Middle frontal gyrus (tissue), 1 donor: Measurements from ENCODE around the gene PSMD11.

Experiments
- DNase-seq: peaks from one replicate; pipeline ENCODE4 v3.0.0-alpha.2; 2015; ENCODE audit warnings: low spot score; ENCODE audit errors: extremely low spot score

Gene PSMD11

DNA sequence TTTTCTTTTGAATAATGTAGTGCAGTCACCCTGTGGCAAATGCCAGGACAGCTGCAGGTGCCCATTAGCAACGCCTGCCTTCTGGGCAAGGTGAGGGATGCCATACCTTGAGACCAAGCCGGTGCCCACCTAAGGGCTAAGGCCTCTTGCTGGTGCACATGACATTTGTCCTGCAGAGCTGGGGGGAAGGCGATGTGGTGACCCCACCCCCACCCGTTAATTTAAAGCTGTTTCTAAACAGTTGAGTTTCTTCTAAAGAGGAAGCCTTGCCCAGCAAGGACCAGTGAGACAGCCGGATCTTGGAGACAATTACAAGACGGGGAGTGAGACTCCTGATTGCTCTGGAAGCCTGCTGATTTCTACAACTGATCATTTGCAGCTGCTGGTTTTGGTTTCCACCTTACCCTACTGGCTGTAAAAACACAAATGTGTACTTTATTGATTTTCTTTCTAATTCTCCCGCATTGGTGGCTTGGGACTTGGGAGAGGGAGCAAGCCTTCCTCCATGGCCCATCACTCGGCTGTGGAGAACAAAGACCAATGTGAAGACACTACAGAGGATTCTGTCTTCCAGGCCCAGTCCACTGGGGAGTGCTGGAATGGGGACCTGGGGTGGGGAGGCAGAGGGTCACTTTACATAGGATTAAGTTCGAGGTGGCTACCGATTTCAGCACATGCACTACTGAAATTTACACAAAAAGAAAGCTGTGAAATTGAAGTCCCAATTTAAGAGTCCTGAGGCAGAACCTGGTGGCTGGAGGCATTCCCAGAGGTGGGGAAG is 45.2 kb downstream of the PSMD11 start:
- DNase-seq, result no peak

- no peak for DNase-seq
These were observed 45.8 kb downstream of the PSMD11 start for GRCh38 chr17:32490101-32490482.

DNA sequence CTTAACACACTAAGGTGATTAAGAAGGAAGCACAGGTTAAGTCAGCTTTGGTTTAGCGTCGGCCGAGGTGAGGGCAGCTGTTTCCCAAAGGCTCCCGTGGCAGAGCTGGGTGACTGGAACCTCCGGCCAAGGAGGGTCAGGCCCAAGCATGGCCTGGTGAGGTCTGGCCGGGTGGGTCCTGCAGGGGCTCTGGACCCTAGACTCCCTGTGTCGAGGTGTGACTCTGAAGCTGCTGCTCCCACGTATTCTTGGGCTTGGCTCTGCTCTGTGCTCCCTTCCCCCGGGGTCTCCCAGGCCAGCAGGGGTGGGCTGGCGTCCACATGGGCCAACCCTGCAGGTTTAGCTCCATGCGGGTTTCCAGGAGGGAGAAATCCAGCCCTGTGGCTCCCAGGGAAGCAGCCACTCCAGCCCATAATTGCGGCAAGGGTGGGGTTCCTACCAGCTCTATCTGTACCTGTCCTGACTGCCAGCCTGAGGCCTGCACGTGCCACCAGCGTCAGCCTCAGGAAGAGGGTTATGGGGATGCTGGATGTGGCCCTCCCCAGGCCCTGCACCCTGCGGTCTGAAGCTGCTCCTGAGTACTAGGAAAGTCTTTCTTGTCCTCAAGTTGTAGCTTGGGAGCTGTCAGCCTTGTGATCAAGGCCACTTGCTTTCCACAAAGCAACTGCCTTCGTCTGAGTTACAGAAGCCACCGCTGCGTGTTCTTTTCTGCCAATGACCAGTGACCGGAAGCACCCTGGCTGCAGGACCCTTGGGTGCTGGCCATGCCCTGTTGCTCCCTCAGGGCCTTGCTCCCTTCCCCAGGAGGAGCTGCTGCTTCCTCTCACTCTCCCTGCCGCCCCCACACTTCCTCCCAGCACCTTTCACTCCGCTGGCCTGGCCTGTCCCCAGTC is 47.3 kb downstream of the PSMD11 start:
- DNase-seq, result no peak

- no peak for DNase-seq
These were observed 47.9 kb downstream of the PSMD11 start for GRCh38 chr17:32492264-32492589.

DNA sequence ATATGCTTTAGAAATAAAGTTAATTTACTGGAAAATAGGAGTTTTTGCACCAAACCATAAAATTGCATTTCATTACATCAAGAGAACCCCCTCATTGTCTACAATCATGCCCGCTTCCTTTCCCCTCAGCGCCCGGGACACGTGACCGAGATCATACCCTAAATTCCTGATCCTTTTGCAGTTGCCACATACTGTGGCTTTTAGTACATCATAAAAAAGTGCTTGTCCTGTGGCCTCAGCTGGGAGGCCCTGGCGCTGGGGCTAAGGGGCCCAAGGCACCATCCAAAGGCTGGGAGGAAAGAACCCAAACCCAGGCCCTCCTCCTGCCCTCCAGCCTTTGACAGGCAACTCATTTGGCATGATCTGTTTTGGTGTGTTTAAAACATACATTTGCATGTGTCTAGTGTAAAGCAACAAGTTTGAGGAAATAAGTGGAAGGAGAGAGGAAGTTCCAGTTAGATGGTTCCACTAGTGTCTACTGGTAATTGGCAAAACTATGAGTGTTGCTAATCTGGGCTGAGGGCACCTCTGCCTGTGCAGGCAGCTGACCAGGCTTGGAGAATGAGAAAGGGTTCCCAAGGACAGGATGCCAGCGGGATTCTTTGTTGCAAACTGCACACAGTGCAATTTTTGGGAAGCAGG is 48.5 kb downstream of the PSMD11 start:
- DNase-seq, result no peak

DNA sequence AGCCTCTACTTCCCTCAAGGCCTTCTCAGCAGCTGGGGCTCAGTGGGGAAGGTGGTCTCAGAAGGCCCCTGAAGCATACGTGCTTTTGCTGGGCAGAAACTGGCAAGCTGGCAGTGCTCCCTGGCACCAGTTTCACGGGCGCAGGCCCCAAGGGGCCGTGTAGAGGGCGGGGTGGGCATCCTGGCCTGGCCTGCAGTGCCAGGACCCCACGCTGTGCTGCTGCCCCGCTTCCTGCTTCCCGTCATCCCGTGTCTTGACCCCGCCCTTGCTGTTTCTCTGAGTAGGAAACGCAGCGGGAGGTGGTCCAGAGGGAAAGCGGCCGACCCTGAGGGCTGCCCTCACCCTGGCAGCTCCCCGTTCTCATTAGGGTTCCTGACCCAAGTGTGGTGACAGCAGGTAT is 49.3 kb downstream of the PSMD11 start:
- DNase-seq, result no peak

DNA sequence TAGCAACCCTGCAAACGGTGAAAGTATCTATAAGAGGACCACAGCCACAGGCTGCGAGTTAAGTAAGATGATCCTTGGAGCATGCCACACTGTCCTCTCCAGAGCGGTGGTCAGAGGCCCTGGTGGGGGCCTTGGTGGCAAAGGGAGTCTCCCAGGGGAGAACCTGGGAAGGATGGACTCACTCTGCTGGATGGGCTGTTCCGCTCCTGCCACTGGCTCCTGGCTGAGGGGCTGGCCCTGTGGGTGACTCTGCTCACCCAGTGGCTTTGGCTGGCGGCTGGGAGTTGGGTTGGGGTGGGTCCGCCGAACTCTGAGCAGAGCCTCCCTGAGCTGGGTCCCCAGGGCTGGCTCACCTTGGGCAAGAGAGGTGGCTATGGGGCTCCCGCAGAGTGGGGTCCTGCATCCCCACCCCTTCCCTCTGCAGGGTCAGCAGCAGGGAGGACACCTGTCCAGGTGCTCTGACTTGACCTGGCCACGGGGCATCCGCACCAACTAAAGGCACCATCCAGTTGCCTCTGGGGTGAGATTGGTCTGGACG is 49.7 kb downstream of the PSMD11 start:
- no peak for DNase-seq

GRCh38 chr17:32494621-32495358 is 50.5 kb downstream of the PSMD11 start:
- no peak for DNase-seq

DNA sequence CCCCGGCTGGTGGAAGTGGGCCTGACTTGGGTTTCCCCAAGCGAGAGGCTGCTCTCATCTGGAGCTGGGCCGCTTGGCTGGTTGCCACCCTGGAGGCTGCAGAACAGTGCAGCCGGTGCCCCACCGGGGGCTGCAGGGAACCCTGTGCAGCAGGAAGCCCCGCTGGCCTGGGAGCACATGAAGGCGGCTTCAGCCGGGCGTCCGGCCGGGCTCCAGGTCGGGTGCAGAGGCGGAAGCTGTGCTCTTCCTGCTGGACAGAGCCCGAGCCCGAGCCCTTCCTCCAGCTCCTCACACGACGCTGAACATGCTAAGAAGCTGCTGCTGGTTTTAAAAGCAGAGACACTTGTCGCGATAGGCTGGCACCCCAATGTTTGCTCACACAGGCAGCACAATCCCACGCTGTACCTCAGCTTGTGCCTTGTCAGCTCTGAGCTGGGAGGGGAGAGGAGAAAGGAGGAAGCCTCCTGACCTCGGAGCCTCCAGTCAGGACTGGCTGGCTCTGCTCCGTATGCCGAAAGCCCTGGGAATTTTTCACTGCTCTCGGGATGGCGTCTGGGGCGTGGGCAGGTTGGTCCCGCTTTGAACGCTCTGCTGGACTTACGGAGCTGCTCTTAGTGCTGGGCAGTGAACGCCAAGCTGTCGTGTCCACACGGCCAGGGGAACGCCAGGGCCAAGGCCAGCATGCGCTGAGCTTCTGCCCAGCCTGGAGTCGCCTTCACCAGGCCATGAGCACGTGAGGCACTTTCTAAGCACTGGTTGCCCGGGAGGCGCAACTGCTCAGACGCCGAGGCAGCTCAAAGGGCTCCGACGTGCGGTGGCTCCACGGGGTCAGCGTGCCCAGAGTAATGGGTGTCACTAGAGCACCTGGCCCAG is 51.3 kb downstream of the PSMD11 start:
- no peak for DNase-seq

GRCh38 chr17:32496395-32497073 is 52.2 kb downstream of the PSMD11 start:
- no peak for DNase-seq

- DNase-seq, result no peak
These were observed 53.3 kb downstream of the PSMD11 start for GRCh38 chr17:32497431-32498205.

GRCh38 chr17:32498391-32498790 is 54.1 kb downstream of the PSMD11 start:
- no peak for DNase-seq

- no peak for DNase-seq
These were observed 57.7 kb downstream of the PSMD11 start for GRCh38 chr17:32502013-32502412.

- DNase-seq, result no peak
These were observed 58.4 kb downstream of the PSMD11 start for GRCh38 chr17:32502710-32503109.

DNA sequence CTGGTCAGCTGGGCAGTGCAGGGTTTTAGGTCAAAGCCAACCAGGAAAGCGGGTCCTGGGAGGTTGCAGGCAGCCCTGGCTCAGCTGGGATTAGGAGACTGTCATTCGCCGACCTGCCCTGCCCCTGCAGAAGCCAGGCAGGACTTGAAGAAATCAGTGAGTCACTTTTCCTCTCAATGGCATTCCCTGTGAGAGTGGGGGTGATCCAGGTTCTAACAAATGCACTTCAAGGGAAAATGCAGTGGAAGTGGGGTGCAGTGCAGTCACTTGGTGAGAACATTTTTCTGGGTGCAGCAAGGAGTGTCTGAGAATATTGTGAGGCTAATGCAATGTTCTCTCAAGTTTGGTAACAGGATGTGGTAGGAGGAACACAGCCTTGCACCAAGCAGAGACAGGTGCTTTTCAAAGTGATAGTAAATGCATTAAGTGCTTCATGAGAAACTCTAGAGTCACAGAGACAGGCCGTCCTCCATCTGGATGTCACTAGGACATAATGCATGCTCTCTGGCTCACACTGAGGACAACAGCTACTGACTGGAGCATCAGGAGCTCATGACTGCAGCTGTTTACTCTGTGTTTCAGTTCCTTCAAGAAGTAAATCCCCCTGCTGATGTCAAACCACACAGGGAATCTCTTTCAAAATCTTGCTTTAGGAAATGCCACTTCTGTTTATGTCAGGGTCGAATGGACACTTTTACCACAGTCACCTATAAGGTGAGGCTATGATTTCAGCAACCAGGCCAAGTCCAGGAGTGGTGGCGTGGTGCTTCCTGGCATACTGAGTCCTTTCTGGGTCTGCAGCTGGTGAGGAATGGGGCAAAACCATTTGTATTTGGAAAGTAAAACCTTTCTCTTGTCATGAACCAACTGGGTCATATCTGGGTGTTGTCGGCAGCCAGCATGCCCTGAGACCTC is 59.2 kb downstream of the PSMD11 start:
- no peak for DNase-seq

DNA sequence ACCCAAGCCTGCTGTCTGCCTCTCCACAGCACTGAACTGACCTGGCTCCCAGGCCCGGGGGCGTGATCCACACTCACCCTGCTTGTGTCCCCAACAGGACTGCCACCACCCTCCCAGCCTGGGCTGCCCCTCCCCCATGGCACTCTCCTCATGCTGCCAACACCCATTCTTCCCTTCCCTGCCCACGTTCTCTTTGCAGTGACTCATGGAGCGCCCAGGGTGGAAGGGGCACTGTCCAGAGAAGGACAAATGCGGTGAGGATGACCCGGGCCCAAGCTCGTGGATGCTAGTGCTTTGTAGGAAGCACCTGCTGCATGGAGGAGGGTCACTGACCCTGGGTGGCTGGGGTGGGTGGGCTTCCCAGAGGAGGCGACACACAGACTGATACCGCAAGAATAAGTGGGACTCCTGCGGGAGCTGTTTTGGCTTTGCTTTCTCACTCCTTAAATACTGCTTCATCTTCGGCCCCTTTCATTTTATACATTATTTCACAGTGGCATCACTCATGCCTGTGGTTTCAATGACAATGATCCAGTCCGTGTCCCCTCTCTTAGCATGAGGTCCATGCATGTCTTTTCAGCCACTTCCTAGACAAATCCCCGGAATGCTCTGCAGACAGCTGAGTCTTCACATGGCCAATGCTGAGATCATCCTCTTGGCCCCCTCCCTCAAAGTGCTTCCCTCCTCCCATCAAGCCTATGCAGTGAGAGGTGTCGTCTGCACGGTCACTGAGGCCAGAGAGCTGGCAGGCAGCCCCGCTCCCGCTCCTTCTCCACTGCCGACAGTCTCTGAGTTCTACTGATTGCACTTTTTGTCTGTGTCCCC is 60.1 kb downstream of the PSMD11 start:
- no peak for DNase-seq

DNA sequence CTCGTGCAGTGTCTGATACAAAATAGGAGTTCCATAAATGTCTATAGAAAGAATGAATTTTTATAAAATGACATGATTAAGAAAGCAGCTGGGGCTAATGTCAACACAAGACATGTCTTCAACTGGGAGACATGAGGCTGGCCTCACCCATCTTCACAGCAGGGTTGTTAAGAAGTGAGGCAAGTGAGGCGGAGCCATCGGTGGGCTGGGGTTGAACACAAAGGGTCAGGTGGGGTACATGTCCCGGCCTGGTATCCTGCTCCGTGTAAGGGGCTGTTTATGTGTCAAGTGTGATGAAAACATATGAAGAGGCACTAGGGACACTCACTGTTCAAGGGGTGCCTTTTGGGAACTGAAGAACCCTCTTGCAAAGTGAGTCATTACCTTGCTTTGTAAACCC is 64.6 kb downstream of the PSMD11 start:
- no peak for DNase-seq
